MG63 (cell line): Measurements from ENCODE around the gene GHRL. TPM values are rescaled to one million over a fixed set of nuclear protein-coding genes. Genes with fewer than 3 reads are reported as not detected.

ENCODE experiments used
- DNase-seq: peaks from one replicate; pipeline ENCODE4 v3.0.0-alpha.2; 2020
- H3K27me3 ChIP-seq: fragments of 250-450 bp; sonication (Bioruptor Pico); 2 replicates; pipeline ENCODE4 v1.5.1; 2020; ENCODE audit warnings: mild to moderate bottlenecking, moderate library complexity
- H3K36me3 ChIP-seq: fragments of 250-450 bp; sonication (Bioruptor Pico); 2 replicates; pipeline ENCODE4 v1.5.1; 2020; ENCODE audit warnings: mild to moderate bottlenecking, moderate library complexity
- H3K4me3 ChIP-seq: fragments of 250-450 bp; sonication (Bioruptor Pico); 2 replicates; pipeline ENCODE4 v1.5.1; 2020; ENCODE audit warnings: mild to moderate bottlenecking, moderate library complexity
- H3K9me3 ChIP-seq: fragments of 250-450 bp; sonication (Bioruptor Pico); 2 replicates; pipeline ENCODE4 v1.5.1; 2020; ENCODE audit warnings: mild to moderate bottlenecking, moderate library complexity
- total RNA-seq: library from RNA; depleted of rRNA; stranded (reverse); fragments of >200 nt; shearing (Covaris generic); gene quantifications from 2 replicates; pipeline ENCODE4 v1.2.3, GENCODE V29; 2014; ENCODE audit warnings: low replicate concordance; rRNA removed

Gene GHRL, protein sequence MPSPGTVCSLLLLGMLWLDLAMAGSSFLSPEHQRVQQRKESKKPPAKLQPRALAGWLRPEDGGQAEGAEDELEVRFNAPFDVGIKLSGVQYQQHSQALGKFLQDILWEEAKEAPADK
- total RNA-seq, result not detected in 2 replicates

DNA sequence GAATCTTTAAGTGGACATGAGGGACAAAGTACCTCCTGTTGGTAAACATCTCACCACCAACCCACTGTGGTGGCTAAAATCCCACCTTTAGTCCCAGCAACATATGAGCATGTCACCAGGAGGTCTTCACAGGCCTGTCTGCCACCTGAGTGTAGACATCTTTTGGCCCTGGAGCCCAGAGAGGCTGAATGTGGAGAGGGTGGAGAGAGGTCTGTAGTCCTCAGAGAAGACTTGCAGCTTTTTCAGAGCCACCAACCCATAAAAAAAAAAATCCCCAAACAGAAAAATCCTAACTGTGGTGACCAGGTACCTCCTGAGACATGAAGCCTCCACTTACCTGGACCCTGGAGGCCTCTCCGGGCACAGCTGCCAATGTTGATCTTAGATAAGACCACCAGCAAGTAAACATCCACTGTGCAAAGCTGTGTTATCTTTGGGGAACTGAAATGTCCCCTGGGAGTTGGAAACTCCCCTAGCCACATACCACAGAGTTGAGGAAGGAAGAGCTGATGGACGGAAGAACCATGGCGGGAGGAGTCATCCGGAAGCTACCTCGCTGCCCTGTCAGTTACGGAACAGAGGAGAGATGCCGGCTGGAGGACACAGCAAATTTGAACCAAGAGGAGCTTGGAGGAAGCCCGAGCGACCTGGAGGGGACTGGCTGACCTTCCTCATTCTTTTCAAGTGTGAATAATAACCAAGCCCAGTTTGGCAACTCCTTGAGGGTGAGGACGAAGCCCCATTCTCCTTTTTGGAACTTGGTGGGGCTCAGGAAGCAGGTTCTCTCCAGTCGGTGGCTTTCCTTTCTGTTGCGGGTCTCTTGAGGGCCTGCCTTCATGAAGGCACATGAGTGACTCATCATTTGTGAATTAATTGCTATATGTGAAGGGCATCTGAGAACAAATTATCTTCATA, at the start of gene GHRL:
TSS of gene GHRL (minus strand) at position 443 of the 915 bp plus-strand sequence. CDS start 2,767 bp downstream, outside the sequence.
- DNase-seq, result no peak
- no peaks in the 10 kb centered on the region for H3K27me3 ChIP-seq
- peaks cover 9% of the 10 kb centered on the region for H3K36me3 ChIP-seq
- no peaks in the 10 kb centered on the region for H3K9me3 ChIP-seq
- H3K4me3 ChIP-seq, result no peak within 1 kb of the TSS

DNA sequence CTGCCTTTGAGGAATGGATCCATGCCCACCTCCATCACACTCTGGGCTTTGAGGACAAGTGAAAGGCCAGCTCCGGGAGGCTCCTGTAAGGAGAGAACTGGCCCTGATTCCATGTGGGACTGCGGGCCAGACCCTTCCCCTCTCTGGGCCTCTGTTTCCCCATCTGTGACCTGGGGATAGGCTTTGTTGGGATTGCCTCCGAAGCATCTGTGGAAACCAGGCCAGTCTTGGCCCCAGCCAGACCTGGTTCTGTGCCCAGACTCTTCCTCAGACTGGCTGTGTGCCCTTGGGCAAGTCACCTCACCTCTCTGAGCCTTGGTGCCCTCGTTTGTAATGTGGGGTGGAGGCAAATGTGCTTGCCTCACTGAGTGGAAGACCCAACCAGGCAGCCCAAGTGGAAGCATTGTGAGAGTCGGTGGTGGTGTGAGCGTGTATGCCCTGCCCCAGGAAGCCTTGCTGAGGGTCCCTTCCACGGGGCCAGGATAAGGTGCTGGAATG, 49.2 kb upstream of the GHRL start:
- H3K27me3 ChIP-seq, result no peaks in the 10 kb centered on the region
- H3K9me3 ChIP-seq, result no peaks in the 10 kb centered on the region
- no peak for DNase-seq
- no peak overlapping the region for H3K4me3 ChIP-seq
- H3K36me3 ChIP-seq, result no peaks in the 10 kb centered on the region

DNA sequence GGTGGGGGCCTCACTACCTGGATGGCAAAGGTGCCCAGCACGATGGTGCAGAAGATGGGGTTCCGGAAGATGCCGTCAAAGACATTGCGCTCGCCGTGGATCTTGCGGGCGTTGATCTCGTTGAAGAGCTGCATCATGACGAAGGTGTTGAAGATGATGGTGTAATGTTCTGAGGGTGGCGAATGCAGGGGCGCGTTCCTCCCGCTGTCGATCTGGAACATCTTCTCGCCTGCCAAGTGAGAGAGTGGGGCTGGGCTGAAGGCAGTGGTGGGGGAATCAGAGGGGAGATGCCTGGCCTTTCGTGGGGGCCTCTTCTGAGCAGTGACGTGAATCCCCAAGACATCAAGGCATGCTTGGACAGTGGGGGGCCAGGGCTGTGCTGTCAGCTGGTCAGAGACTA, 47.7 kb upstream of the GHRL start:
- H3K36me3 ChIP-seq, result no peaks in the 10 kb centered on the region
- DNase-seq, result no peak

DNA sequence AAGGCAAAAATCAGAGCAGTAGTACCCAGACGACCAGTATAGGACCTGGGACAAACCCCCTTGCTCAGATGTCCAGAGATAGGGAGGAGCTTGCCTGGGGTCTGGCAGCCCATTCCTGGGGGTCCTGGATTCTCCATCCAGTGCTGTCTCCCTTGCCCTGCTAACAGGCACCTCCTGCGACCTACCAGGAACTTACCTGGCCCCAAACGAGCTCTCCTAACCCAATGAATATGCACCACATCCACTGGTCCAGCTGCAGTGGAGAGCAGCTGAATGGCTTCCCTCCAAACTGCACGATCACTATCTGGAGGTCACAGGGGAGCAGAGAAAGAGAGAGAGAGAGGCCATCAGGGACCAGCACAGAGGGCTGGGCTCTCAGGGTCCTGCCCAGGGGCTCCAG, 47.3 kb upstream of the GHRL start:
- Histone ChIP-seq H3K36me3 (no peaks in the 10 kb centered on the region), H3K9me3 (no peaks in the 10 kb centered on the region), H3K27me3 (no peaks in the 10 kb centered on the region), H3K4me3 (no peak overlapping the region)
- no peak for DNase-seq

More for the DNA sequence above, 47.7 kb upstream of the GHRL start:
- Histone ChIP-seq H3K9me3 (no peaks in the 10 kb centered on the region), H3K4me3 (no peak overlapping the region), H3K27me3 (no peaks in the 10 kb centered on the region)

DNA sequence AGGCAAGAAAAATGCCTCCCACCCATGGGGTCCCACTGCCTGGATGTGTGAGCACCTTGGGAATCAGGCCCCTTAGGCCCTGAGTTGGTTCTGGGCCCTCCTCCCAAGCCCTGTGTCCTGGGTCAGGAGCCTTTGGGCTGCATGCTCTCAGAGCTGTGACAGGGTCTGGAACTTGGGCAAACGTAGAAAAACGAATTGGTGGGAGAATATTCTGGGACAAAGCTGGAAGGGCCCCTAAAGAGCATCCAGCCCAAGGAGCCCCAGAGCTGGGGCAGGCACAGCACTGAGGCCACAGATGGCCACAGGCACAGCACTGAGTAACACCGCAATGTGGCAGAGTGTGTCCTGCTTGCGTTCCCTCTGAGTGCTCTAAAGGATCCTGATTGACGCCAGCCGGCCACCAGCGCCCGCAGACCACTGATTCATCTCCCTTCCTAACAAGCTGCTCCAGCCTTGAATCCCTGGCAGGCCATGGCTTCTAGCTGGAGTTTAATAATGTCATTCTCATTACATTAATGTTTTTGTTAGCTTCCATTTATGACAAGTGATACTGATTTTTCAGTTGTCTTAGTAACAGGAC, 46.7 kb upstream of the GHRL start:
- Histone ChIP-seq H3K27me3 (no peaks in the 10 kb centered on the region), H3K4me3 (no peak overlapping the region), H3K9me3 (no peaks in the 10 kb centered on the region), H3K36me3 (no peaks in the 10 kb centered on the region)
- DNase-seq, result no peak

DNA sequence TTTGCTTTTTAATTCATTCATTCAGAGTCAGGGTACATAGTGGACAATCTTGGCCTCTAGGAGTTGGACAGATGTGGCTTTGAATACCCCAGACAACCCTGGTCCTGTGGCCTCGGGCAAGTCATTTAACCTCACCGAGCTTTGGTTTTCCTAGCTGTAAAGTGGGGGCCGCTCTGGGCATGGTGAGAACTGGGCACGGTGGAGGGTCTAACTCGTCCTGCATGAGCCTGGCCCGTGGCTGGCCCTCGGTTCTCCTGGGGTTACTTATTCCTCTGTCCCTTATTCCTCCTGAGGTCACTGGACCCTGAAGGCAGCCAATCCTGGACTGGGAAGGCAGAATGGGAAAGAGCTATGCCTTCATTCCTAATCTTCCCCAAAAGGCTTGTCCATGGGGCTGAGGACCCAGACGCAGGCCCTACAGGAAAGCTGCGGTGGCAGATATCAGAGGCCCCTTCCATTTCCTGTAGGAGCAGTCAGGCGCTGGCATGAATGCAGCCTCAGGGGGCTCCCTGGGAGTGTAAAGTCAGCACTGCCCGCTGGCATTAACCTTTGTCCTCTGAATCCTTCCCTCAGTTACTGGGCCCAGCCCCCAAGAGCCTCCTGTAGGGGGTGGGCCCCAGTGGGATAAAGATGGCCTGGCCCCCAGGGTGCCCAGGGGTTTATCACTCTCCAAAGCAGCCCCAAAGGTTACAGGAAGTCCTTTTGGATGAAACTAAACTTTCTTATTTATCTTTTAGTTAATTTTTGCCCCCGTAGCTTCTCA, 46.0 kb upstream of the GHRL start:
- H3K4me3 ChIP-seq, result no peak overlapping the region
- DNase-seq, result no peak
- H3K9me3 ChIP-seq, result no peaks in the 10 kb centered on the region
- H3K36me3 ChIP-seq, result no peaks in the 10 kb centered on the region
- no peaks in the 10 kb centered on the region for H3K27me3 ChIP-seq

DNA sequence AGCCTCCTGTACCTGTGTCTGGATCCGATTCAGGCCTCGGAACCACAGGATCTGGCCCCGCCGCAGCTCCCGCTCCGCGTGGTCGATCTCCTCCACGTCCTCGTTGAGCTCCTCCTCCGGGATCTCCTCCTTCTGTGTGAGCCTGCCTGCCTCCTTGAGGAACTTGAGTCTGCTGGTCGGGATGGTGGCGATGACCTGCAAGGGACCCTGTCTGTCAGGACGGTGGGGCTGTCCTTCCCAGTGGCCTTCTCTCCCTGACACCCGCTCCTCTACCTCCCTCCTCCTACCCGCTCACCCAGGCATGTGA, 45.4 kb upstream of the GHRL start:
- Histone ChIP-seq H3K27me3 (no peaks in the 10 kb centered on the region), H3K9me3 (no peaks in the 10 kb centered on the region), H3K36me3 (no peaks in the 10 kb centered on the region), H3K4me3 (no peak overlapping the region)
- DNase-seq, result no peak

DNA sequence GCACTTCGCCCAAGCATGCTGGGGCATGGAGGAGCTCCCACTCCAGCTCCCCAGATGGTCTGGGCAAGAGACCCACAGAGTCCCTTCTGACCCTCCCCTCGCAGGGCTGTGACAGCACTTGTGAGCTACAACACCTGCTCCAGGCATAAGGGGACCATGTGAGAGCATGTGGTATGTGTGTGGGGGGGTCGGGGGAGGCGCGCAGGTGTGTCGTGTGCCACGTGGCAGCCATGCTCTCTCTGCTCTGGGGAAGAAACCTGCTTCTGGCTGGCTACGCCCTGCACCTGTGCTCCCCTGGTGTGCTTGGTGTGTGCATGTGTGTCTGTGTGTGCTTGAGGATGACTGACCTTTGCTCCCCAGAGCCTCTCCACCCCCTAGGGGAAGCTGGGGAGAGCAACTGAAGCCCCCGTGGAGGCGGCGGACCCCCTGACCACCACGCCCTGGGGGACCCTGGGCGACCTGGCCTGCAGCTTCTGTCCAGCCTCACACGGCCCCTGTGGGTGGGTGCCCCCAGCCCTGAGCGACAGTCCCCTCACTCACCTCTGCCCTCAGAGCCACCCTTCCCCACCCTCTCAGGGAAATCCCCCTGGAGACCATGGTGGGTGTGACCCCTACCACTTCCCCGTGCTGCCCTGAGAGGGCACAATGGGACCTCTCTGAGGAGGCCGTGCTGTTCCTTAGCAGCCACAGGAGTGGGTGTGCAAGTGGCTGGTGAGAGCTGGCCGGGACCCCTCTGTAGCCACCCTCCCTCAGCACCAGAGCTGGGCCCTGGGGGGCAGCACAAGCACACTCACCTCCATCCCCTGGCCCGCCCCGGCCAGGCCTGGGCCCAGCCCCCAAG, 44.8 kb upstream of the GHRL start:
- DNase-seq, result no peak
- H3K36me3 ChIP-seq, result no peaks in the 10 kb centered on the region
- no peaks in the 10 kb centered on the region for H3K27me3 ChIP-seq

DNA sequence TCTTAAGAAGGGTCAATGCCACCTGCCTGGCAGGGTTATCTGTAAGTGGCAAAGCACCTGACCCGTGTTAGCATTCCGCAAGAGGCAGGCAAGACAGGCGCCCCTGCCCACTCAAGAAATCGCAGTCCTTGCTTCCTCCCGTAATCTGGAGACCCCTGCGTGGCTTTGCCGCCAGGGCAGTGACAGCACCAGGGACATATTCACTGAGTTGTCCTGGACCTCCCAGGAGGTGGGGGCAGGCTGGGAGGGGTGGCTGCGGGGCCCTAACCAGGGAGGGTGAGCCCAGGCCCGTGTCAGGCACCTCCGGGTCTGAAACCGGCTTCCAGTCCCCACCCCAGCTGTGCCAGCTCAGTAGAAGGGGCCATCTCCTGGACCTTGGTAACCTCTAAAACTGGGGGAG, 44.0 kb upstream of the GHRL start:
- no peaks in the 10 kb centered on the region for H3K27me3 ChIP-seq
- no peaks in the 10 kb centered on the region for H3K9me3 ChIP-seq
- DNase-seq, result no peak
- no peaks in the 10 kb centered on the region for H3K36me3 ChIP-seq
- H3K4me3 ChIP-seq, result no peak overlapping the region

More for the DNA sequence above, 44.8 kb upstream of the GHRL start:
- no peak overlapping the region for H3K4me3 ChIP-seq
- no peaks in the 10 kb centered on the region for H3K9me3 ChIP-seq

DNA sequence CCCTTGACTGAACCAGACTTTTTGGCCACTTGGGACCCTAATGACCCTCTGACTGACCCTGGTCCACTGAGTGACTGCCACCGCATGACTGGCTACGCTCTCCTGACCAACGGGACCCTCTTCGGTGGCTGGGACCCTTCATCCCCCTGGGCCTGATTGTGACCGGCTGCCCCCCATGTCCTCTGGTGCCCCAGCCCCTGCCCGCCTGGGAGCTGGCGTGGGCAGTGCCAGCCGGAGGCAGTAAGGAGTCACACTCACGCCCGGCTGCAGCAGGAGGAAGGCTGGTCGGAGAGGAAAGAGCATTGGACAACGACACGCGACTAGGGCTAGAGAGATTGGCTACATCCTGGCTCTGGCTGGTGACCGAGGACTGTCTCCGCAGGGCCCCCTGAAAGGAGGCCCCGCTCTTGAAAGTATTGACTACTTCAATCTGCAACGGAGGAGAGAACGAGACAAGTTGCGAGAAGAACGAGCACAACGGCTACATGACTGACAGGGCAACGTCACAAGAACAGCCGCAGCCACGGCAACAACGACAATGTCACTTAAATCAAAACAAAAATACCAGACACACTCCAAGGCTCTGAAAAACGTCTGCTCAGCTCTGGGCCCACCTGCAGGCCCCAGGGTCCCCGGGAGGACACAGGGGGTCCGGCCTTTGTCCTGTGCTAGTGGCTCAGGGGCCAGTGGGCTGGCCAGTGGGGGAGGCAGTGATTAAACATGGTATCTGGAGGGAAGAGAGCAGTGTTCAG, 43.3 kb upstream of the GHRL start:
- H3K27me3 ChIP-seq, result no peaks in the 10 kb centered on the region
- H3K36me3 ChIP-seq, result no peaks in the 10 kb centered on the region
- no peaks in the 10 kb centered on the region for H3K9me3 ChIP-seq
- DNase-seq, result no peak
- no peak overlapping the region for H3K4me3 ChIP-seq

DNA sequence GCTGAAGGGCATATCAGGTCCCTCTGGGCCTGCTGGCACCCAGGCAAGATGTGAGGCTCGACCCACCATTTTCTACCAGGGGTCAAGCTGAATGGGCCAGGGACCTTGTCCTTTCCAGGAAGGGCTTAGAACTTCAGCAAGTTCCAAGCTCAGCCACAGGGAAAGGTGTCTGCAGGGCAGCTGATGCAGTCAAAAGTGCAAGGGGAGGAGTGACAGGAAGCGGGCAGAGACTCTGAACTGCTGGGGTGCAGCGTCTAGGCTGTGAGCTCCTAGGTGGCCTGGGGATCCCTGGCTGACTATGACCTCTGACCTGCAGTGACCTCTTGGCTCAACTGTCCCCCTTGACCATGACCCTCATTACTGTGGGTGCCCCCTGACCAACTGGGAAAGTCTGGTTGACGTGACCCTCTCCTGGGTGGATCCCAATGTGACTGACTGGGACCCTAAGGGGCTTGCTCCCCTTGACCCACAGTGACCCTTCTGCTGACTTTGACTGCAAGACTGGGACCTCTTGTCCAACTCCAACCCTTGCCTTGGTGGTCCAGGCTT, 42.5 kb upstream of the GHRL start:
- no peak for DNase-seq
- Histone ChIP-seq H3K9me3 (no peaks in the 10 kb centered on the region), H3K27me3 (no peaks in the 10 kb centered on the region), H3K4me3 (no peak overlapping the region), H3K36me3 (no peaks in the 10 kb centered on the region)

DNA sequence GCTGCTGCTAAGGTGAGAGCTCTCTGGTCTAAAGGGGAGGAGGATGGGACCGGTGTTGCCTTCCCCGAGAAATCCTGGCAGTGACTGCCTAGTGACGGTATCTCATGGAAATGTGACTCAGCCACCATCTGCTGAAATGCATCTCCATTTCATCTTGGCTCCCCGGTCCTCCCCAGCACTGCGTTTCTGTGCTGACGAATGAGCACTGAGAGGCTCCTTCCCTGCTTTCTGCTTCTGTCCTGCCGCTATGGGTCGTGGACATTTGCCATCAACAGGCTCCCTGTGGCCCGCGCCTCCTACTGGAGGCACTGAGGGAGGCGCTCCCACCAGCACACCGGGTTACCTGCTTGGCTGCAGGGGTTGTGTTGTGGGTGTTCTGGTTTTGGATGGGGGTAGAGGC, 41.7 kb upstream of the GHRL start:
- DNase-seq, result no peak
- no peaks in the 10 kb centered on the region for H3K36me3 ChIP-seq
- no peaks in the 10 kb centered on the region for H3K9me3 ChIP-seq
- H3K27me3 ChIP-seq, result no peaks in the 10 kb centered on the region
- H3K4me3 ChIP-seq, result no peak overlapping the region

DNA sequence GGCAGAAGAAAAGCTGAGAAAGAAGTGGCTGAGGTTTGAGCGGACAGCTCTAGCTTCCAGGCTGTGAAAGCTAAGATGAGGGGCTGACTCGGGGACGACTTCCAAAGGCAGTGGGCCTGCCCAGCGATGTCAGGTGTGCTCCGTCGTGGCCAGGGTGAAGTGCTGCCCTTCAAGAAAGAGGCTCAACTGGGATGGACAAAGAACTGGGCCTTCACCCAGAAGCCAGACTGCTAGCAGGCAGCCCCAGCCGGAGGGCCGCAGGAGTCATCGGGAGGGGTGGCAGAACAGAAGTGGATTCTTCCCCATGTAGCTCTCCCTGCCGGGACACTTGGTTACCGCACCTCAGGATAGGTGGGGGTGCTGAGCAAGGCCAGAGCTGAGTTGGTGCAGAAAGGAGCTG, 41.3 kb upstream of the GHRL start:
- DNase-seq, result no peak
- Histone ChIP-seq H3K4me3 (no peak overlapping the region), H3K27me3 (no peaks in the 10 kb centered on the region), H3K9me3 (no peaks in the 10 kb centered on the region), H3K36me3 (no peaks in the 10 kb centered on the region)

DNA sequence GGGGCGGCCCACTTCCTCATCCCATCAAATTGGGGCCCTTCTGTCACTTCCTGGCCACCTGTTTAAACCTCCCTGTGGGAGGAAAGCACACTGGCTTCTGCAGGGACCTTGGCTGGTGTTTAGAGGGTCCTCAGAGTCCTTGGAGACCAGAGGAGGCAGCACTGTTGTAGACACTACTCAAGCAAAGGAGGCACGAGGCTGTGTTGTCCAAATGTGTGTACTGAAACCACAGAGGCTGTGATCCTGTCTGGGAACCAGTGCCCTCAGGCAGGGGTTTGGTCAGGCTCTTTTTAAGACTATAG, 40.6 kb upstream of the GHRL start:
- DNase-seq, result no peak
- no peak overlapping the region for H3K4me3 ChIP-seq
- H3K27me3 ChIP-seq, result no peaks in the 10 kb centered on the region
- H3K9me3 ChIP-seq, result no peaks in the 10 kb centered on the region
- no peaks in the 10 kb centered on the region for H3K36me3 ChIP-seq

DNA sequence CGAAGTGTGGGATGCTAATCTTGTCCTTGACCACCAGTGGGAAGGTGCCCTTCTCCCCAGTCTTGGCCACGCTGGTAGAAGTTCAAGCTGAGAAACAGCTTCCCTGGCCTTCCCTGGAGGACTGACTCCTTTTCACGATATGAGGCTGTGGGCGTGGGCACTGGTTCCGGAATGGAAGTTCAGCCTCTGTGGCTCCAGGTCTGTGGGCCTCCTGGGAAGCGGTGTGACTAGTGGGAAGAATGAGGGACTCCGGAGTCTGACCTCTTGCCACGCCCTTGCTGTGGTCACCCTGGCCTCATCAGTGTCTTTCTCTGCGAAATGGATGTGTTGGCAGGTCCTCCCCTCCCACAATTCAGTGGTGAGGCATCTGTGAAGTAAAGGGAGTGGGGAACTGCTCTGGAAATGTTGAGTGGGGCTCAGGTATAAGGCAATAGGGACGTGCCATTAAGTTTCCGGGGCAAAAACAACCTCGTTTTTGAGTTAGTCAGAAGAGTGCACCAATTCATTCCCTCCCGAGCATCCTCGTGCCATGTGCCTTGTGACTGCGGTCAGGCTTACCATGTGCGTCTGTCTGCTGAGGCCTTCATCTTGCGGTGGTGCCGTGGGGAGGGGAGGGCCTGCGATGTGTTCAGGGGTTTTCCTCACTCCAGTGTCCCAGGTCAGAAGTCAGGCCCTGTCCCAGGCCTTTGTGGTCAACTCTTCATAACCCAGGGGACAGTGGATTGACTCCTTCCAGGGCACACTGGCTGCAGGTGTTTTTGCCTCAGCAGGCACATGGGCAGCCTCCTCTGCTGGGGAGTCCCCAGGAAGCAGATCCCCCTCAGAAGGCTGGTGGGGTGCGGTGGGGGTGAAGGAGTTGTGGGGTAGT, 40.0 kb upstream of the GHRL start:
- Histone ChIP-seq H3K36me3 (no peaks in the 10 kb centered on the region), H3K27me3 (no peaks in the 10 kb centered on the region), H3K9me3 (no peaks in the 10 kb centered on the region), H3K4me3 (no peak overlapping the region)
- DNase-seq, result no peak
